H1 (cell line): Measurements from ENCODE around the gene GRIK2. TPM values are rescaled to one million over a fixed set of nuclear protein-coding genes. Genes with fewer than 3 reads are reported as not detected.
A peak's percentile ranks its signal among the peaks of the same experiment; 100 is the strongest.

Source experiments
- CREB1 ChIP-seq: IDR thresholded peaks from 2 replicates; pipeline ENCODE4 v1.6.1; 2012; ENCODE audit warnings: inconsistent platforms
- CTBP2 ChIP-seq: IDR thresholded peaks from 2 replicates; pipeline ENCODE4 v1.7.0; 2011; ENCODE audit warnings: borderline replicate concordance, mild to moderate bottlenecking, moderate library complexity, mixed read lengths, low read length; ENCODE audit not compliant: insufficient read depth, insufficient read length
- EP300 ChIP-seq, 2 experiments: IDR thresholded peaks; 1 replicate in 1 of 2; 2 replicates in 1 of 2; pipeline ENCODE4 v1.6.1; 2011 to 2012; ENCODE audit warnings: low read depth in 2 of 2, low read length in 2 of 2, mild to moderate bottlenecking in 2 of 2, borderline replicate concordance in 1 of 2, inconsistent platforms in 1 of 2, moderate library complexity in 1 of 2
- NANOG ChIP-seq: IDR thresholded peaks from 2 replicates; pipeline ENCODE4 v1.6.1; 2011; ENCODE audit warnings: low read length, low read depth, mild to moderate bottlenecking, inconsistent platforms; ENCODE audit not compliant: insufficient read depth, poor library complexity, severe bottlenecking
- PHF8 ChIP-seq: fragments of 200-600 bp; sonication (generic); conservative IDR thresholded peaks from 2 replicates; pipeline ENCODE4 v1.7.1; 2012; ENCODE audit warnings: low read depth, mild to moderate bottlenecking, inconsistent platforms, low read length, moderate library complexity
- SIN3A ChIP-seq, 2 experiments: IDR thresholded peaks in 1 of 2; conservative IDR thresholded peaks in 1 of 2; 2 replicates each; pipeline ENCODE4 v1.6.1; 2011 to 2012; ENCODE audit warnings: low read length in 2 of 2, improper control_type of control experiment in 1 of 2, low read depth in 1 of 2, mild to moderate bottlenecking in 1 of 2
- SP2 ChIP-seq: IDR thresholded peaks from 2 replicates; pipeline ENCODE4 v1.6.1; 2012; ENCODE audit warnings: mild to moderate bottlenecking, low read length, inconsistent platforms
- TBP ChIP-seq: IDR thresholded peaks from 2 replicates; pipeline ENCODE4 v1.6.1; 2011; ENCODE audit warnings: low read depth, low read length, improper control_type of control experiment
- polyA plus RNA-seq, 7 experiments: library from polyadenylated mRNA; depleted of rRNA in 3 of 7; stranded (reverse) in 5 of 7; unstranded in 2 of 7; fragments of >200 nt in 5 of 7; fragments of 200-250 nt in 2 of 7; gene quantifications; 1 replicate in 5 of 7; 2 replicates in 1 of 7; 4 replicates in 1 of 7; pipeline versions ENCODE4 v1.2.1 to v1.2.3, GENCODE V29; 2011 to 2013; ENCODE audit warnings: missing spikeins in 2 of 7, mixed read lengths in 2 of 7
- total RNA-seq: library from RNA; stranded (reverse); fragmentation: NEBNext Ultra II Directional; extraction: Animal tissue kit (Norgen Biotek cat#: 25700); gene quantifications from 2 replicates; pipeline ENCODE4 v1.2.1, GENCODE V29; 2021
- TF ChIP-seq, protein P1 (sequence below): fragments of 300-600 bp; sonication (generic); IDR thresholded peaks from 2 replicates; pipeline ENCODE4 v1.7.1; 2012; ENCODE audit warnings: low read length, moderate library complexity, mild to moderate bottlenecking, inconsistent platforms; ENCODE audit not compliant: insufficient replicate concordance

Gene GRIK2
- total and polyA plus RNA-seq, 2 of the 8 experiments (the other 6 are each of a cell fraction or from before 2014, with no cell fraction given): 1.8 to 2.2 TPM

DNA sequence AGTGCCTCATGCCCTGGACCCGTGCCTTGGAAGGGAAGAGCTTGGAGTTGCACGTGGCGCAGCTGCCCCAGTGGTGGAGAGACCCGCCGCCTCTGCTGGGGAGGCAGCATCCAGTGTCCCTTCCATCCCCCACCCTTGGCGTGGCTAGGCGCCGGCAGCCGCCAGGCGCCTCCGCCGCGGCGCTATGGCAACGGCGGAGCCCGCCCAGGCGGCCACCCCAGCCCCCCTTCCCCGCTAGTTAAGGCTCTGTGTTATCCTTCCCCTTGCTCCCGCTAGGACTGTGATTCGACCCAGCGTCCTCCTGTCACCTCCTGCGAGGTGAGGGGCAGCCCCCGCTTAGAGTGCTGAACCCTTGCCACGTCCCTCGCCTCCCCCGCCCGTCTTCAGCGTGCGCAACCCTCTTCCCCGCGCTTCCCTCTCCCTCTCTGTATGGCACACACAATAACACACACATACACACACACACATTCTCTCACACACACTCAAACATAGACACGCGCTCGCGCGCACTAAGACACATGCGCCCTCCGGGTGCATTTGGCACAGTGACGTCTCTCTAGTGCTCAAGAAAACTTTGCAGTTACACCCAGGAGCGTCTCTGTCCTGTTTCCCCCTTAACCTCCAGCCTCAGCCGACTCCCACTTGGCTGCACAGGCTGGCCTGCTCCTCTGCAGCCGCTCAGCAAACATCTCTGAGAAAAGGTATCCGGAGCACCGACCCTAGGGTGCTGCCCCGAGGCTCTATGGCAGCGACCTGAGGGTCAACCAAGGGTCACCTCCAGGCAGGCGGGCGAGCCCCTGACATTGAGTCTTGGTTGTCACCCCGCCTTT lies 8.5 kb downstream of the GRIK2 start (continued):
- TF ChIP-seq, protein P1, sequence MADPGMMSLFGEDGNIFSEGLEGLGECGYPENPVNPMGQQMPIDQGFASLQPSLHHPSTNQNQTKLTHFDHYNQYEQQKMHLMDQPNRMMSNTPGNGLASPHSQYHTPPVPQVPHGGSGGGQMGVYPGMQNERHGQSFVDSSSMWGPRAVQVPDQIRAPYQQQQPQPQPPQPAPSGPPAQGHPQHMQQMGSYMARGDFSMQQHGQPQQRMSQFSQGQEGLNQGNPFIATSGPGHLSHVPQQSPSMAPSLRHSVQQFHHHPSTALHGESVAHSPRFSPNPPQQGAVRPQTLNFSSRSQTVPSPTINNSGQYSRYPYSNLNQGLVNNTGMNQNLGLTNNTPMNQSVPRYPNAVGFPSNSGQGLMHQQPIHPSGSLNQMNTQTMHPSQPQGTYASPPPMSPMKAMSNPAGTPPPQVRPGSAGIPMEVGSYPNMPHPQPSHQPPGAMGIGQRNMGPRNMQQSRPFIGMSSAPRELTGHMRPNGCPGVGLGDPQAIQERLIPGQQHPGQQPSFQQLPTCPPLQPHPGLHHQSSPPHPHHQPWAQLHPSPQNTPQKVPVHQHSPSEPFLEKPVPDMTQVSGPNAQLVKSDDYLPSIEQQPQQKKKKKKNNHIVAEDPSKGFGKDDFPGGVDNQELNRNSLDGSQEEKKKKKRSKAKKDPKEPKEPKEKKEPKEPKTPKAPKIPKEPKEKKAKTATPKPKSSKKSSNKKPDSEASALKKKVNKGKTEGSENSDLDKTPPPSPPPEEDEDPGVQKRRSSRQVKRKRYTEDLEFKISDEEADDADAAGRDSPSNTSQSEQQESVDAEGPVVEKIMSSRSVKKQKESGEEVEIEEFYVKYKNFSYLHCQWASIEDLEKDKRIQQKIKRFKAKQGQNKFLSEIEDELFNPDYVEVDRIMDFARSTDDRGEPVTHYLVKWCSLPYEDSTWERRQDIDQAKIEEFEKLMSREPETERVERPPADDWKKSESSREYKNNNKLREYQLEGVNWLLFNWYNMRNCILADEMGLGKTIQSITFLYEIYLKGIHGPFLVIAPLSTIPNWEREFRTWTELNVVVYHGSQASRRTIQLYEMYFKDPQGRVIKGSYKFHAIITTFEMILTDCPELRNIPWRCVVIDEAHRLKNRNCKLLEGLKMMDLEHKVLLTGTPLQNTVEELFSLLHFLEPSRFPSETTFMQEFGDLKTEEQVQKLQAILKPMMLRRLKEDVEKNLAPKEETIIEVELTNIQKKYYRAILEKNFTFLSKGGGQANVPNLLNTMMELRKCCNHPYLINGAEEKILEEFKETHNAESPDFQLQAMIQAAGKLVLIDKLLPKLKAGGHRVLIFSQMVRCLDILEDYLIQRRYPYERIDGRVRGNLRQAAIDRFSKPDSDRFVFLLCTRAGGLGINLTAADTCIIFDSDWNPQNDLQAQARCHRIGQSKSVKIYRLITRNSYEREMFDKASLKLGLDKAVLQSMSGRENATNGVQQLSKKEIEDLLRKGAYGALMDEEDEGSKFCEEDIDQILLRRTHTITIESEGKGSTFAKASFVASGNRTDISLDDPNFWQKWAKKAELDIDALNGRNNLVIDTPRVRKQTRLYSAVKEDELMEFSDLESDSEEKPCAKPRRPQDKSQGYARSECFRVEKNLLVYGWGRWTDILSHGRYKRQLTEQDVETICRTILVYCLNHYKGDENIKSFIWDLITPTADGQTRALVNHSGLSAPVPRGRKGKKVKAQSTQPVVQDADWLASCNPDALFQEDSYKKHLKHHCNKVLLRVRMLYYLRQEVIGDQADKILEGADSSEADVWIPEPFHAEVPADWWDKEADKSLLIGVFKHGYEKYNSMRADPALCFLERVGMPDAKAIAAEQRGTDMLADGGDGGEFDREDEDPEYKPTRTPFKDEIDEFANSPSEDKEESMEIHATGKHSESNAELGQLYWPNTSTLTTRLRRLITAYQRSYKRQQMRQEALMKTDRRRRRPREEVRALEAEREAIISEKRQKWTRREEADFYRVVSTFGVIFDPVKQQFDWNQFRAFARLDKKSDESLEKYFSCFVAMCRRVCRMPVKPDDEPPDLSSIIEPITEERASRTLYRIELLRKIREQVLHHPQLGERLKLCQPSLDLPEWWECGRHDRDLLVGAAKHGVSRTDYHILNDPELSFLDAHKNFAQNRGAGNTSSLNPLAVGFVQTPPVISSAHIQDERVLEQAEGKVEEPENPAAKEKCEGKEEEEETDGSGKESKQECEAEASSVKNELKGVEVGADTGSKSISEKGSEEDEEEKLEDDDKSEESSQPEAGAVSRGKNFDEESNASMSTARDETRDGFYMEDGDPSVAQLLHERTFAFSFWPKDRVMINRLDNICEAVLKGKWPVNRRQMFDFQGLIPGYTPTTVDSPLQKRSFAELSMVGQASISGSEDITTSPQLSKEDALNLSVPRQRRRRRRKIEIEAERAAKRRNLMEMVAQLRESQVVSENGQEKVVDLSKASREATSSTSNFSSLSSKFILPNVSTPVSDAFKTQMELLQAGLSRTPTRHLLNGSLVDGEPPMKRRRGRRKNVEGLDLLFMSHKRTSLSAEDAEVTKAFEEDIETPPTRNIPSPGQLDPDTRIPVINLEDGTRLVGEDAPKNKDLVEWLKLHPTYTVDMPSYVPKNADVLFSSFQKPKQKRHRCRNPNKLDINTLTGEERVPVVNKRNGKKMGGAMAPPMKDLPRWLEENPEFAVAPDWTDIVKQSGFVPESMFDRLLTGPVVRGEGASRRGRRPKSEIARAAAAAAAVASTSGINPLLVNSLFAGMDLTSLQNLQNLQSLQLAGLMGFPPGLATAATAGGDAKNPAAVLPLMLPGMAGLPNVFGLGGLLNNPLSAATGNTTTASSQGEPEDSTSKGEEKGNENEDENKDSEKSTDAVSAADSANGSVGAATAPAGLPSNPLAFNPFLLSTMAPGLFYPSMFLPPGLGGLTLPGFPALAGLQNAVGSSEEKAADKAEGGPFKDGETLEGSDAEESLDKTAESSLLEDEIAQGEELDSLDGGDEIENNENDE: no peak
- TF ChIP-seq SP2 (no peak), CREB1 (no peak), CTBP2 (peak; percentile 67), EP300 (IDR thresholded peaks at IDR 0.05; ENCODE audit: borderline replicate concordance in 1 of 2, low read depth in 2 of 2, low read length in 2 of 2) (no peak), PHF8 (no peak), SIN3A (conservative IDR thresholded peaks at IDR 0.05 in 1 of 2, IDR thresholded peaks at IDR 0.05 in 1 of 2; ENCODE audit: low read depth in 1 of 2, low read length in 2 of 2) (0 out of 4 replicates have a peak, but pooled peaks of 1 of the 2 experiments have one; percentile 46), NANOG (no peak), TBP (no peak)
